Lung (tissue), 16 donors: ENCODE data around the gene CENPV. TPM values are rescaled to one million over a fixed set of nuclear protein-coding genes. Genes with fewer than 3 reads are reported as not detected.
A peak's percentile ranks its signal among the peaks of the same experiment; 100 is the strongest.
"Not testable (repeated sequence)": the region's sequence is repeated elsewhere in the genome, so short reads cannot be mapped to it uniquely, and the experiment has no call there.

Experiments
- ATAC-seq: fragments of 200-7000 bp; cut with Tn5 transposase; one replicate; pipeline ENCODE4 v1.9.1; 2020; ENCODE audit warnings: moderate number of reproducible peaks; ENCODE audit not compliant: insufficient read depth, low FRiP score
- DNase-seq, 3 donors: peaks; one replicate each; pipeline ENCODE4 v3.0.0-alpha.2; 2013 to 2017
- H3K27ac ChIP-seq, 2 donors: one replicate each; pipeline ENCODE4 v1.5.1; 2013; ENCODE audit warnings: mild to moderate bottlenecking in 2 of 2, moderate library complexity in 2 of 2, control low read depth in 1 of 2, inconsistent platforms in 1 of 2, low read depth in 1 of 2, low read length in 1 of 2
- H3K27me3 ChIP-seq, 3 donors: one replicate each; pipeline ENCODE4 v1.5.1; 2013; ENCODE audit warnings: low read length in 2 of 3; ENCODE audit not compliant: control insufficient read depth in 3 of 3, insufficient read depth in 3 of 3
- H3K36me3 ChIP-seq, 4 donors: one replicate each; pipeline ENCODE4 v1.5.1; 2013; ENCODE audit warnings: low read length in 4 of 4, mild to moderate bottlenecking in 1 of 4, moderate library complexity in 1 of 4; ENCODE audit not compliant: control insufficient read depth in 4 of 4, insufficient read depth in 4 of 4
- H3K4me1 ChIP-seq, 5 donors: one replicate each; pipeline ENCODE4 v1.5.1; 2013; ENCODE audit warnings: low read length in 5 of 5, mild to moderate bottlenecking in 2 of 5, moderate library complexity in 1 of 5; ENCODE audit not compliant: control insufficient read depth in 5 of 5, insufficient read depth in 5 of 5
- H3K4me3 ChIP-seq: one replicate; pipeline ENCODE4 v1.5.1; 2013; ENCODE audit warnings: mild to moderate bottlenecking, control low read depth, moderate library complexity
- H3K9ac ChIP-seq, 2 donors: one replicate each; pipeline ENCODE4 v1.5.1; 2013; ENCODE audit warnings: low read length in 2 of 2, control low read depth in 1 of 2; ENCODE audit not compliant: insufficient read depth in 1 of 2
- H3K9me3 ChIP-seq, 4 donors: one replicate each; pipeline ENCODE4 v1.5.1; 2013; ENCODE audit warnings: low read length in 3 of 4, mild to moderate bottlenecking in 1 of 4, moderate library complexity in 1 of 4; ENCODE audit not compliant: control insufficient read depth in 4 of 4, insufficient read depth in 3 of 4
- WGBS, 2 donors: extraction: QIAGEN DNeasy Blood & Tissue Kit; methylation state at CpG; one replicate each; pipeline ENCODE4 v1.1.7; 2013; 5-methylcytosine and 5-hydroxymethylcytosine counted together
- long read RNA-seq, 5 donors: transcript quantifications; one replicate each; lab custom pipeline, GENCODE V29; 2026
- polyA plus RNA-seq, 2 donors: library from polyadenylated mRNA; stranded (reverse); fragments of 200-250 nt; gene quantifications; one replicate each; pipeline ENCODE4 v1.2.1, GENCODE V29; 2013
- total RNA-seq, 2 donors: library from RNA; depleted of rRNA in 1 of 2; stranded (reverse); fragments of >200 nt in 1 of 2; gene quantifications; one replicate each; pipeline ENCODE4 v1.2.1, GENCODE V29; 2014 to 2021
- TF ChIP-seq, protein P1 (sequence below): IDR thresholded peaks from 2 replicates; pipeline ENCODE4 v1.5.1; 2012; ENCODE audit warnings: mild to moderate bottlenecking; ENCODE audit errors: control extremely low read depth, extremely low read depth
- donor health status: control.
- donor health status: control.
- donor health status: Bipolar disorder and iron deficiency.
- donor health status: healthy.
- donor health status: DM: yes; HTN: yes; CAD: no.

The CENPV gene
- total RNA-seq = 10 to 100 TPM; 13.9 to 16.8 TPM
- 10 to 100 TPM; 10.1 to 15.1 TPM for polyA plus RNA-seq
- long read RNA-seq, donor 1, transcript CENPV-201 (5 exons, 1,165 nt) = major isoform, 24 of 1,768 reads
- long read RNA-seq, donor 1, transcript CENPV-207 (1 exons, 671 nt) = minor isoform, 6 of 1,768 reads
- long read RNA-seq, donor 1, partial matches to known transcripts = 1,407 of 1,768 reads
- long read RNA-seq, donor 1, other reads (novel, unspliced or antisense) = 326 of 1,768 reads
- long read RNA-seq, donor 2, transcript CENPV-201 (5 exons, 1,165 nt) = major isoform, 5 of 504 reads
- long read RNA-seq, donor 2, partial matches to known transcripts = 367 of 504 reads
- long read RNA-seq, donor 2, other reads (novel, unspliced or antisense) = 129 of 504 reads
- long read RNA-seq, donor 3, transcript CENPV-201 (5 exons, 1,165 nt) = major isoform, 13 of 19 reads
- long read RNA-seq, donor 3, partial matches to known transcripts = 0 of 19 reads
- long read RNA-seq, donor 3, other reads (novel, unspliced or antisense) = 0 of 19 reads
- long read RNA-seq, donor 4, transcript CENPV-202 (2 exons, 554 nt) = minor isoform, 7 of 478 reads
- long read RNA-seq, donor 4, transcript CENPV-201 (5 exons, 1,165 nt) = major isoform, 11 of 478 reads
- long read RNA-seq, donor 4, partial matches to known transcripts = 311 of 478 reads
- long read RNA-seq, donor 4, other reads (novel, unspliced or antisense) = 143 of 478 reads
- long read RNA-seq, donor 5, transcript CENPV-201 (5 exons, 1,165 nt) = major isoform, 27 of 44 reads
- long read RNA-seq, donor 5, partial matches to known transcripts = 0 of 44 reads
- long read RNA-seq, donor 5, other reads (novel, unspliced or antisense) = 5 of 44 reads

DNA sequence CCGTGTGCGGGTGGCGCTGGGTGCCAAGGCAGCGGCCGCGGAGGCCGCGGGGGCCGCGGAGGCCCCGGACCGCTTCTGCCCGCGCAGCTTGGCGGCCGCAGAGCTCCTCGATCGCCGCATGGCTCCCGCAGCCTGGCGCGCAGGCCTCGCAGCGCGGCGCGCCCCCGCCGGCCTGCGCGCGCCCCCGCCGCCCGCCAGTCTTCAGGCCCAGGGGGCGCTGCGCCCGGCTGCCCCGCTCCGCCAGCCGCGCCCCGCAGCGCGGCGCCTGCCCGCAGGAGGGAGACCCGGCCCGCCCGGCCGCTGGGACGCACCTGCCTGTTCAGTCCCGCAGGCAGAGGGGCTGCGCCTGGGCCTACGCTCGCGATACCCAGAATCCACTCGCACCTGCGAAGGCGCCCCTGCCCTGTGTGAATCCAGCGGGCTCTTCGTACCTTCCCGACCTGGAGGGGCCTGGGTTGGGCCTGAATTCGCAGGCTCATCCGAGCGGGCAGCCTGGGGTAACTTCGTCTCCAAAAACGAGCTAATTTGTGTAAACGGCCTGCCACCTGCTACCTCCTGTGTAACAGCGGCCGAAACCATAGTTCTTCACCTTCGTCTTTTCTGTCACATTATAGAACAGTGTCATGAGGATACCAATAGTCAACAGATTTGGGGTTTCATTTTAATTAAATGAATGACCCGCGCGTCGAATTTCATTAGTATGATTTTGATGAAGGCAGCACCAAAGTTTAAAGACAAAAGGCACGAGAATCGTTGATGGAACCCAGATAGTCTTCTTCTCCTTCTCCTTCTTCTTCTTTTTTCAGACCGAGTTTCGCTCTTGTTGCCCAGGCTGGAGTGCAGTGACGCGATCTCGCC is at the start of gene CENPV:
Gene CENPV, minus strand, starts transcription at position 153 of the 858 bp plus-strand sequence. Its CDS starts 33 bp downstream, at position 120.
- no peaks in the 10 kb centered on the region for H3K9me3 ChIP-seq
- TF ChIP-seq, protein P1, sequence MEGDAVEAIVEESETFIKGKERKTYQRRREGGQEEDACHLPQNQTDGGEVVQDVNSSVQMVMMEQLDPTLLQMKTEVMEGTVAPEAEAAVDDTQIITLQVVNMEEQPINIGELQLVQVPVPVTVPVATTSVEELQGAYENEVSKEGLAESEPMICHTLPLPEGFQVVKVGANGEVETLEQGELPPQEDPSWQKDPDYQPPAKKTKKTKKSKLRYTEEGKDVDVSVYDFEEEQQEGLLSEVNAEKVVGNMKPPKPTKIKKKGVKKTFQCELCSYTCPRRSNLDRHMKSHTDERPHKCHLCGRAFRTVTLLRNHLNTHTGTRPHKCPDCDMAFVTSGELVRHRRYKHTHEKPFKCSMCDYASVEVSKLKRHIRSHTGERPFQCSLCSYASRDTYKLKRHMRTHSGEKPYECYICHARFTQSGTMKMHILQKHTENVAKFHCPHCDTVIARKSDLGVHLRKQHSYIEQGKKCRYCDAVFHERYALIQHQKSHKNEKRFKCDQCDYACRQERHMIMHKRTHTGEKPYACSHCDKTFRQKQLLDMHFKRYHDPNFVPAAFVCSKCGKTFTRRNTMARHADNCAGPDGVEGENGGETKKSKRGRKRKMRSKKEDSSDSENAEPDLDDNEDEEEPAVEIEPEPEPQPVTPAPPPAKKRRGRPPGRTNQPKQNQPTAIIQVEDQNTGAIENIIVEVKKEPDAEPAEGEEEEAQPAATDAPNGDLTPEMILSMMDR = no peak
- H3K4me1 ChIP-seq = peaks cover 0 to 10% (median 4%) of the 10 kb centered on the region in 5 donors
- peak within 1 kb of the TSS in 1 of 2 donors; percentile 19 for H3K27ac ChIP-seq
- H3K27me3 ChIP-seq = no peaks in the 10 kb centered on the region
- H3K36me3 ChIP-seq = peaks cover 0 to 3% (median 3%) of the 10 kb centered on the region in 4 donors
- peak; percentile 59 to 77 (median 65) for DNase-seq
- 16 to 25% methylated on average over 52 to 83 of the region's 83 CpGs for WGBS, 2 donors
- H3K4me3 ChIP-seq = peak within 1 kb of the TSS; percentile 28
- H3K9ac ChIP-seq = peak within 1 kb of the TSS; percentile 37 to 85
- peak; percentile 66 for ATAC-seq

DNA sequence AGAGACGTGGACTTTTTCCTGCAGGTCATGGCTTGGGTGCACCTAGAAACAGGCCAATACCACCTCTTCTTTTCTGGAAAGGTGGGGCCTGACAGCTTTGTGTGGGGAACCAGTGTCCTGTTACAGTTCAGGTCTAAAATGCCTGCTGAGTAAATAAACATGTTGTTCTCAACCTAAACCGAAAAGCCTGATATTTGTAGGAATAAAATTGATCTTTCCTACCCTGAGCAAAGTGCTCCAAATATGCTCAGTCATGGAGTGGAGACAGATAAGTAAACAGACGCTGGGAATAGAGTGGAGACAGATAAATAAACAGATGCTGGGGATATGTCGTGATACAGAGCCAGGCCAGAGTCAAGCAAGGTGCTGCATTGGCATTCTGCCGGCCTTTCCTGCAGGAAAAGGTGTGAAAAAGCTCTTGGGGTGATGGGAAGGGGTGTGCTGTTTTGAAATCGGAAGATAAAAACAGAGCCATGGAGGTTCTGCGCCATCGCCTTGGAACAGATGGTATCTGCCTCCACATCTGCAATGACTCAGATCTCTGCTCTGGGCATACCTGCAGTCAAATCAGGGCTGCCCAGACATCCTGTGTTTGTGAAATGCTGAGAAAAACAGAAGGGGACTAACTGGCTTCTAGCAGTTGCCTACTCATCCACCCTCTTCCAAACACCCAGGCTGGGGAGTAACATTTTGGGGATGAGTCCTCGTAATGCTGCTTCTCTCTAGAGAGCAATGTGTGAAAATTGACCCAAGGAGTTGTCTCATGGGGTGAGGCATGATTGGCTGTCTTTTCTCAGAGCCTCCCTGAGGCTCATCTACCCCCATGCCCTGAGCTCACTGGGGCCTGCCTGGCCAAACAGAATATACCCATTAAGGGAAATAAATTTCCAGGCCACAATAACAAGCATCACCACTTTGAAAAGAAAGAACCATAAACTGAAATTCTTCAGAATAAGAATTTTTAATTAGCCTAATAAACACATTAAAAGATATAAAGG is 45.3 kb upstream of the CENPV start:
- ATAC-seq (no peak), DNase-seq (no peak)
- TF ChIP-seq, protein P1 = no peak
- Histone ChIP-seq H3K4me3 (no peak overlapping the region), H3K27ac (peak overlapping the region in 1 of 2 donors; percentile 47), H3K9me3 (no peaks in the 10 kb centered on the region), H3K4me1 (no peaks in the 10 kb centered on the region), H3K27me3 (no peaks in the 10 kb centered on the region), H3K9ac (no peak overlapping the region), H3K36me3 (no peaks in the 10 kb centered on the region)
- 19 to 44% methylated on average over 8 to 9 of the region's 9 CpGs for WGBS, 2 donors

DNA sequence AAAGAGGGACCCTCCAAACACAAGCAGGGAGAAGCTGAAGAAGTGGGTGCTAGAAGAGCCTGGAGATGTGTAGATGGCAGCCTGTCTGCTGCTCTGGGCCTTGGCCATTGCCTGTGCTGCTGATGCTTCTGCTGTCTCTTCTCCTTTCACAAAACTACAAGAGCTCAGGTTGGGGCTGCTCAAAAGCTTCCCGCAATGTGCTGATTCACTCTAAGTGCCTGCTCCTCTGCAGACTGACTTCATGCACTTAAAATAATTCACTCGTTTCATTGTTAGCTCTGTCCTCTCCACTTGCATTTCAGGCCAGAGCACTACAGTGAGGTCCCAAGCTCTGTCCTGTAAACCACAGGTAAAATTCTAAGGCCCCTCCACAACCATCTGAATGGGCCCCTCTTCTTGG is 43.4 kb upstream of the CENPV start:
- H3K9ac ChIP-seq, ATAC-seq, H3K4me3 ChIP-seq, DNase-seq, H3K27me3 ChIP-seq, H3K9me3 ChIP-seq, H3K4me1 ChIP-seq, H3K36me3 ChIP-seq: not testable (repeated sequence)
- peak overlapping the region in 1 of 2 donors; percentile 41 for H3K27ac ChIP-seq
- WGBS, 2 donors = 41 to 44% methylated on average over 2 of the region's 2 CpGs

DNA sequence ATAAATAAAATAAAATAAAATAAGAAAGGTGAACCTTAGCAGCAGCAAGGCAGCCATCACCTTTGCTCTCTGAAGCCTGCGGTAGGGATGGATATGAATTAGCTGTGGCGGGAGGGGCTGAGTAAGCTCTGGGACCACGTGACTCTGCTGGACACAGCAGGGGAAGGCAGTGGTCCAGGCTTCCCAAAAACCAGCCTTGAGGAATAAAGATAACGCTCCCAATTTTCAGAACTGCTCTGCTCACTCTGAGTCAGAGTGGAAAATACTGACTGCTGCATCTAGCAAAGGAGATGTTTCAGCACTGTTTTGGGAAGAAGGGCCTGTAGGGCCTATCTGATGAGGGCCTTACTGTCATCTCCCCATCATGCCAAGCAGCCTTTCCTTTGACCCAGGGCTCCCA is 42.6 kb upstream of the CENPV start:
- not testable (repeated sequence) for H3K9ac ChIP-seq, DNase-seq, H3K4me3 ChIP-seq, H3K36me3 ChIP-seq, H3K9me3 ChIP-seq, ATAC-seq, H3K4me1 ChIP-seq, H3K27me3 ChIP-seq
- H3K27ac ChIP-seq = peak overlapping the region in 1 of 2 donors; percentile 57
- WGBS, 2 donors = 72 to 85% methylated on average over 4 of the region's 4 CpGs

DNA sequence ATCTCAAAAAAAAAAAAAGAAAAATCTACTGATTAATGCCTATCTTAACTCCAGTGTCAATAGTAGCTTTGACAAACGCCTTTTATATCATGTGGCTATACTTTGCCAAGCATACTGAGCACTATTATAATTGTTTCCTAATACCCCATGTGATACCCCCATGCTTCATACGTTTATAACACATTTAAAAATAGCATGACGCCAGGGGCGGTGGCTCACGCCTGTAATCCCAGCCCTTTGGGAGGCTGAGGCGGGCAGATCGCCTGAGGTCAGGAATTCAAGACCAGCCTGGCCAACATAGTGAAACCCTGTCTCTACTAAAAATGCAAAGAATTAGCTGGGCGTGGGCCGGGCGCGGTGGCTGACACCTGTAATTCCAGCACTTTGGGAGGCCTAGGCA is 39.2 kb upstream of the CENPV start:
- not testable (repeated sequence) for H3K4me3 ChIP-seq, H3K27ac ChIP-seq, H3K9ac ChIP-seq, DNase-seq, H3K9me3 ChIP-seq, H3K36me3 ChIP-seq, H3K4me1 ChIP-seq, ATAC-seq, H3K27me3 ChIP-seq
- 93 to 95% methylated on average over 11 of the region's 11 CpGs for WGBS, 2 donors
